Cardiac muscle cell (in vitro differentiated cells and primary cell): ENCODE measurements around the gene HEBP2. TPM values are rescaled to one million over a fixed set of nuclear protein-coding genes. Genes with fewer than 3 reads are reported as not detected.
"Not testable (repeated sequence)": the region's sequence is repeated elsewhere in the genome, so short reads cannot be mapped to it uniquely, and the experiment has no call there.

Experiments used
- DNase-seq, 2 donors: peaks; one replicate each; pipeline versions ENCODE4 v3.0.0 to v3.0.0-alpha.2; 2010 to 2017; ENCODE audit warnings: low read depth in 1 of 2, low spot score in 1 of 2
- H3K27ac ChIP-seq: fragments of 200-600 bp; sonication (generic); 2 replicates; pipeline ENCODE4 v1.5.1; 2016
- H3K27me3 ChIP-seq: fragments of 200-600 bp; sonication (generic); 2 replicates; pipeline ENCODE4 v1.6.0; 2016; ENCODE audit warnings: control low read depth
- H3K36me3 ChIP-seq: fragments of 200-600 bp; sonication (generic); 2 replicates; pipeline ENCODE4 v1.5.1; 2016; ENCODE audit warnings: control low read depth
- H3K4me1 ChIP-seq: fragments of 200-600 bp; sonication (generic); 2 replicates; pipeline ENCODE4 v1.8.1; 2017; ENCODE audit warnings: low read depth, mild to moderate bottlenecking, mixed run types
- H3K4me3 ChIP-seq: fragments of 200-600 bp; sonication (generic); 2 replicates; pipeline ENCODE4 v1.5.1; 2016; ENCODE audit warnings: mild to moderate bottlenecking
- H3K9me3 ChIP-seq: fragments of 200-600 bp; sonication (generic); 2 replicates; pipeline ENCODE4 v1.5.1; 2017; ENCODE audit warnings: low read depth, mild to moderate bottlenecking, control low read depth
- polyA plus RNA-seq: library from polyadenylated mRNA; unstranded; fragments of >200 nt; fragmentation: Nextera tagmentation; extraction: Ambion mirVana; gene quantifications from 2 replicates; pipeline ENCODE4 v1.2.1, GENCODE V29; 2016
- total RNA-seq: library from RNA; depleted of rRNA; stranded (reverse); fragments of >200 nt; gene quantifications from 2 replicates; pipeline ENCODE4 v1.2.3, GENCODE V29; 2016
- TF ChIP-seq, protein P1 (sequence below): IDR thresholded peaks from 2 replicates; pipeline ENCODE4 v1.5.1; 2012; ENCODE audit warnings: low read depth, mild to moderate bottlenecking, low read length

Gene HEBP2
- total and polyA plus RNA-seq, 2 experiments from 2014 or later, result 55.9 to 109 TPM

GRCh38 chr6:138421608-138422007 is 17.6 kb downstream of the HEBP2 start:
- Histone ChIP-seq H3K9me3 (no peaks in the 10 kb centered on the region), H3K4me1 (no peaks in the 10 kb centered on the region), H3K4me3 (no peak overlapping the region), H3K27me3 (no peaks in the 10 kb centered on the region), H3K27ac (no peak overlapping the region), H3K36me3 (no peaks in the 10 kb centered on the region)
- TF ChIP-seq, protein P1, sequence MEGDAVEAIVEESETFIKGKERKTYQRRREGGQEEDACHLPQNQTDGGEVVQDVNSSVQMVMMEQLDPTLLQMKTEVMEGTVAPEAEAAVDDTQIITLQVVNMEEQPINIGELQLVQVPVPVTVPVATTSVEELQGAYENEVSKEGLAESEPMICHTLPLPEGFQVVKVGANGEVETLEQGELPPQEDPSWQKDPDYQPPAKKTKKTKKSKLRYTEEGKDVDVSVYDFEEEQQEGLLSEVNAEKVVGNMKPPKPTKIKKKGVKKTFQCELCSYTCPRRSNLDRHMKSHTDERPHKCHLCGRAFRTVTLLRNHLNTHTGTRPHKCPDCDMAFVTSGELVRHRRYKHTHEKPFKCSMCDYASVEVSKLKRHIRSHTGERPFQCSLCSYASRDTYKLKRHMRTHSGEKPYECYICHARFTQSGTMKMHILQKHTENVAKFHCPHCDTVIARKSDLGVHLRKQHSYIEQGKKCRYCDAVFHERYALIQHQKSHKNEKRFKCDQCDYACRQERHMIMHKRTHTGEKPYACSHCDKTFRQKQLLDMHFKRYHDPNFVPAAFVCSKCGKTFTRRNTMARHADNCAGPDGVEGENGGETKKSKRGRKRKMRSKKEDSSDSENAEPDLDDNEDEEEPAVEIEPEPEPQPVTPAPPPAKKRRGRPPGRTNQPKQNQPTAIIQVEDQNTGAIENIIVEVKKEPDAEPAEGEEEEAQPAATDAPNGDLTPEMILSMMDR, result no peak
- no peak for DNase-seq

GRCh38 chr6:138422861-138423260 is 18.8 kb downstream of the HEBP2 start:
- Histone ChIP-seq H3K4me1 (no peaks in the 10 kb centered on the region), H3K4me3 (no peak overlapping the region), H3K36me3 (no peaks in the 10 kb centered on the region), H3K9me3 (no peaks in the 10 kb centered on the region), H3K27me3 (no peaks in the 10 kb centered on the region), H3K27ac (no peak overlapping the region)
- peak in 1 of 2 donors; percentile 28 for DNase-seq
- TF ChIP-seq, protein P1, result no peak

DNA sequence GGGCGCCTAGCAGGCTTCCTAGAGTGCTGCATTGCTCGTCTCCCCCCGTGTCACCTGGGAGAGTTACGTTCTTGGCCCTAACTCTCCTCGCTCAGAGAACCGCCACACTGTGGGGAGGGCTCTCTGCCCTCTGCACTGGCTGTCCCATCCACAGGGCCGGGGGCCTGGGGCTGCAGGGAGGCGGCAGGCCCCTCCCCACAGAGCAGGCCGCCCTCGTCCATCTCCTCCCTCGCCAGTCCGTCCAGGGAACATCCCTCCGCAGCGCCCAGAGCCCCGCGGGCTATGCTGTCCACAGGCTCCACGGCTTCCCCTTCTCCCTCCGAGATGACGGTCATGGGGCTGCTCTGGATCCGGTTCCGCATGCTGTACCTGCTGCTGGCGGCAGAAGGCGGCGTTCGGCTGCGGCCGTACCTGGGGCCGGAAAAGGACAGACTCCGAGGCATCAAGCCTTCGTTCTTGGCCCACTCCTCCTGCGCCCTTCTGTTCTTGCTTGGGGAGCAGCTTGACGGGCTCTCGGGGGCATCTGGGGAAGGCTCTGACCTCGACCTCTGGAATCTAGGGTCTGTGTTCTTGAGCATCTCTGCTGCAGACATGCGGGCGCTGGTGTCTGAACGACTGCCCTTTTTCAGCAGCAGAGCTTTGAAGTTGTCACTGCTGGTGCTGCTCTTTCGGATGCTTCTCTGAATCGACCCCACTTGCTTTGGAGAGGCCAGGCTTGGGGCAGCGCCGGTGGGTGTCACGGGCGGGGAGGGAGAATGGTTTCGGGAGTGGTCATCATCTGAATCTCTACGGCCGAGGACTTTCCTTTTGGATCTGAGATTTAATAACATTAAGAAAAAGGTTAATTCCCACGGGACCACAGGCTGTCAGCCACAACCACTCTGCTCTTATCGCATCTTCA is 20.2 kb downstream of the HEBP2 start:
- no peaks in the 10 kb centered on the region for H3K36me3 ChIP-seq
- no peaks in the 10 kb centered on the region for H3K9me3 ChIP-seq
- H3K27ac ChIP-seq, result no peak overlapping the region
- no peak for DNase-seq
- TF ChIP-seq, protein P1, result no peak
- H3K27me3 ChIP-seq, result no peaks in the 10 kb centered on the region
- peaks cover 2% of the 10 kb centered on the region for H3K4me1 ChIP-seq
- no peak overlapping the region for H3K4me3 ChIP-seq

DNA sequence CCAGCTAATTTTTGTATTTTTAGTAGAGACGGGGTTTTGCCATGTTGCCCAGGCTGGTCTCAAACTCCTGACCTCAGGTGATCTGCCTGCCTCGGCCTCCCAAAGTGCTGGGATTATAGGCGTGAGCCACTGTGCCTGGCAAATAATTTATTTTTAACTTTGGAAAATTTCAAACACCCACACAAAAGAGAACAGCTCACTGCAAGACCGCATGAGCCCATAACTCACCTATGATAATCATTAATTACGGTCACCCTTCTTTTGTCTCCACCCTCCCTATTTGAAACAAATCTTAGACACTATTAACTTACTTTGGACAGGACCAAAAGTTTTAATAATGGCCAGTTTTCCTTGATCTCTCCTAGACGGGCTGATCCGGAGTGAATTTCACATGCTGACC is 21.2 kb downstream of the HEBP2 start:
- peaks cover 12% of the 10 kb centered on the region for H3K4me1 ChIP-seq
- H3K27me3 ChIP-seq, H3K4me3 ChIP-seq, H3K27ac ChIP-seq, H3K9me3 ChIP-seq, DNase-seq, H3K36me3 ChIP-seq: not testable (repeated sequence)

- H3K27me3 ChIP-seq, result no peaks in the 10 kb centered on the region
- H3K4me3 ChIP-seq, result no peak overlapping the region
- H3K36me3 ChIP-seq, result no peaks in the 10 kb centered on the region
- no peak for DNase-seq
- TF ChIP-seq, protein P1, result no peak
- H3K9me3 ChIP-seq, result no peaks in the 10 kb centered on the region
- H3K4me1 ChIP-seq, result peaks cover 21% of the 10 kb centered on the region
- no peak overlapping the region for H3K27ac ChIP-seq
Measured at GRCh38 chr6:138426500-138427123, 22.6 kb downstream of the HEBP2 start.

GRCh38 chr6:138427701-138428100 is 23.7 kb downstream of the HEBP2 start:
- DNase-seq, result no peak
- Histone ChIP-seq H3K27me3 (no peaks in the 10 kb centered on the region), H3K4me3 (no peak overlapping the region), H3K4me1 (peaks cover 21% of the 10 kb centered on the region), H3K27ac (no peak overlapping the region), H3K36me3 (no peaks in the 10 kb centered on the region), H3K9me3 (no peaks in the 10 kb centered on the region)
- TF ChIP-seq, protein P1, result no peak
